ENCODE results near the gene TNRC18.

Gene TNRC18

DNA sequence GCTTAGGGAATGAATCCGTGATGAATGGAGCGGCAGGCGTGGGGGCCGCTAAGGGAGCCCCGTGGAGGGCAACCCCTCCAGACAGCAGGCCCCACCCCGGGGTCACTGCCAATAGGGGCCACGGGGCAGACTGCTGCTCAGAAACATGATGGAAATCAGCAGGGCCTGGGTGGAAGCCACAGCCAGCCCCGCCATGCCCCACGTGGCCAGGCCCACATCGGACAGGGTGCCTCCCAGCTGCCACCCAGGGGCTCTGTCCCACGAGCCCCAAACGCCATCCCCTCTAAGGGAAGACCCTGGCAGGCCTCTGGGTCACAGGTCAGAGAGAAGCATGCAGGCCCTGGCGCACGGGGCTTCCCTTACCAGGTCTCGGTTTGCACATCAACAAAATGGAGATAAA is 28.4 kb downstream of the TNRC18 start:
- TF ChIP-seq, protein P1, sequence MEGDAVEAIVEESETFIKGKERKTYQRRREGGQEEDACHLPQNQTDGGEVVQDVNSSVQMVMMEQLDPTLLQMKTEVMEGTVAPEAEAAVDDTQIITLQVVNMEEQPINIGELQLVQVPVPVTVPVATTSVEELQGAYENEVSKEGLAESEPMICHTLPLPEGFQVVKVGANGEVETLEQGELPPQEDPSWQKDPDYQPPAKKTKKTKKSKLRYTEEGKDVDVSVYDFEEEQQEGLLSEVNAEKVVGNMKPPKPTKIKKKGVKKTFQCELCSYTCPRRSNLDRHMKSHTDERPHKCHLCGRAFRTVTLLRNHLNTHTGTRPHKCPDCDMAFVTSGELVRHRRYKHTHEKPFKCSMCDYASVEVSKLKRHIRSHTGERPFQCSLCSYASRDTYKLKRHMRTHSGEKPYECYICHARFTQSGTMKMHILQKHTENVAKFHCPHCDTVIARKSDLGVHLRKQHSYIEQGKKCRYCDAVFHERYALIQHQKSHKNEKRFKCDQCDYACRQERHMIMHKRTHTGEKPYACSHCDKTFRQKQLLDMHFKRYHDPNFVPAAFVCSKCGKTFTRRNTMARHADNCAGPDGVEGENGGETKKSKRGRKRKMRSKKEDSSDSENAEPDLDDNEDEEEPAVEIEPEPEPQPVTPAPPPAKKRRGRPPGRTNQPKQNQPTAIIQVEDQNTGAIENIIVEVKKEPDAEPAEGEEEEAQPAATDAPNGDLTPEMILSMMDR (IDR thresholded peaks at IDR 0.05) = no peak
- Histone ChIP-seq H3K4me3 (no peak overlapping the region), H3K9me3 (no peaks in the 10 kb centered on the region), H3K36me3 (peaks cover 31 to 43% (median 38%) of the 10 kb centered on the region in 3 donors), H3K27me3 (no peaks in the 10 kb centered on the region), H3K27ac (peak overlapping the region in 1 of 2 donors; percentile 27), H3K4me1 (peaks cover 0 to 82% (median 38%) of the 10 kb centered on the region in 4 donors)
- intact Hi-C loops (cut with DNase I; ENCODE audit: low total_unique reads) = no loop called here
- no peak for DNase-seq

DNA sequence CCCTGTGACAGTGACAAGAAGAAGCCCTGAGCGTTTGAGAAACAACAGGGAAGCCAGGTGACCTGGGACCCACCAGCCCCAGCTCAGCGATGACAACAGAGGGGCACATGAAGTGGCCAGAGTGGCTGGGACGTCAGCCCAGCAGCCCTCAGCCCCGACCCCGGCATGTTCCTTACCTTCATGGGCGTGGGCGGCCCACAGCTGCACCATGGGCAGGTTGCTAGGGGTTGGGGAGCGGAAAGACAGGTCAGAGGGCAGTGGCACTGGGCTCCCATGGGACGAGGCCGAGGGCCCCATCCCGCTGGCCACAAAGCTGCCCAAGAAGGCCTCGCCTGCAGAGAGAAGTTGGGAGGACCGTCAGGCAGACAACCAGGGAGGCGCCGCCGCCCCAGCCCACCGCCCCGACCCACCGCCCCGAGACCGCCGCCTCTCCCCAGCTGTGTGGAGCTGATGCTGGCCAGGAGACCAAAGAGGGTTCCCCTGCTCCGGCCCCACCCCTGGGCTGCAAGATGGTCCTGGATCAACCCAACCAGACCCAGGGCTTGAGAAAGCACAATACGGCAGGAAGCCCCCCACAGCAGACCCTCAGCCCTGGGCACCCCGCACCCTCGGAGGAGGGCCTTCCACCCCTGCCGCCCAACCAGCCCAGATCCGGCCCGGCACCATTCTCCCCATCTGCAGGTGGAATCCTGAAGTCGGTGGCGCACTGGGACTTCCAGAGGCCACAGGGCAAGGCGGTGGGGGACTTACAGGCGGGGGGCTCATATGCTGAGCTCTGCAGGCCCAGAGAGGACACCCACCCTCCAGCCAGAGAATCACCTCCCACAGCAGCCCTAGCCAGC is 29.1 kb downstream of the TNRC18 start:
- H3K36me3 ChIP-seq = peaks cover 33 to 51% (median 46%) of the 10 kb centered on the region in 3 donors
- no peak for DNase-seq
- peak overlapping the region in 1 of 2 donors; percentile 27 for H3K27ac ChIP-seq
- H3K27me3 ChIP-seq = no peaks in the 10 kb centered on the region
- peaks cover 0 to 76% (median 39%) of the 10 kb centered on the region in 4 donors for H3K4me1 ChIP-seq
- H3K9me3 ChIP-seq = no peaks in the 10 kb centered on the region
- intact Hi-C loops (cut with DNase I; ENCODE audit: low total_unique reads) = no loop called here
- no peak overlapping the region for H3K4me3 ChIP-seq
- TF ChIP-seq, protein P1 (IDR thresholded peaks at IDR 0.05) = no peak

DNA sequence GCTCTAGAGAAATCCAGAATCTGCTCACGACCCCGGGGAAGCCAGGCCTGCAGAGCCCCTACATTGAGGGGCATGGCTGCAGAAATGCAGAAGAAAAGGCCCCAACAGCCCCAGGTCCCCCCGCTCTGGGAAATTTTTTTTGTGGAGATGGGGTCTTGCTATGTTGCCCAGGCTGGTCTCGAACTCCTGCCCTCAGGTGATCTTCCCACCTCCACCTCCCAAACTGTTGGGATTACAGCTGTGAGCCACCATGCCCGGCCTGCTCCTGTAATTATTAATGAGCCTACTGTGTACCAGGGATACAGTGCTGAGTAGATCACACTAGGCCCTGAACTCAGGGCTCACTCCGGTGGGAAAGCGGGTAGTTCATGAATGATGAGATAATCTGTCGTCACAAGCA is 29.9 kb downstream of the TNRC18 start:
- intact Hi-C loops (cut with DNase I; ENCODE audit: low total_unique reads) = no loop called here
- TF ChIP-seq, protein P1 (IDR thresholded peaks at IDR 0.05) = no peak
- Histone ChIP-seq H3K4me1 (peaks cover 0 to 69% (median 35%) of the 10 kb centered on the region in 4 donors), H3K27ac (no peak overlapping the region), H3K27me3 (no peaks in the 10 kb centered on the region), H3K4me3 (no peak overlapping the region), H3K9me3 (no peaks in the 10 kb centered on the region), H3K36me3 (peaks cover 33 to 58% (median 52%) of the 10 kb centered on the region in 3 donors)
- DNase-seq = no peak

DNA sequence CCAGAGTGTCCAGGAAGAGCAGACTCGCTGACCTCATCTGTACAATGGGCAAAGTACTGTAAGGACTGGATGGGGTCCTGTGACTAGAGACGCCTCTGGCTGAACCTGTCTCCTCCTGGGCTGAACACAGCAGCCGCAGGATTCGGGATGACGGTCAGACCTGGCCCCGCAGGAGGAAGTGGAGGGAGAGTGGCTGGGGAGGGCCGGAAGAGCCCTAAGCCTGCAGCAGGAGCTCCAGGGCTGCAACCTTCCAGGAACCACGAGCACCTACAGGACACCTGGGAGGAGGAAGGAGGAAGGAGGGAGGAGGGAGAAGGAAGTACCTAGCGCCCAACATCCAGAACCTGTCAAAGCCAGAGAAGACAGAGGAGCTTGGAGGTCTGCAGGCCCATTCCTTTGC is 30.3 kb downstream of the TNRC18 start:
- H3K27me3 ChIP-seq = no peaks in the 10 kb centered on the region
- TF ChIP-seq, protein P1 (IDR thresholded peaks at IDR 0.05) = no peak
- DNase-seq = no peak
- no peaks in the 10 kb centered on the region for H3K9me3 ChIP-seq
- no peak overlapping the region for H3K4me3 ChIP-seq
- intact Hi-C loops (cut with DNase I; ENCODE audit: low total_unique reads) = no loop called here
- H3K4me1 ChIP-seq = peaks cover 0 to 64% (median 33%) of the 10 kb centered on the region in 4 donors
- H3K27ac ChIP-seq = no peak overlapping the region
- H3K36me3 ChIP-seq = peaks cover 33 to 63% (median 55%) of the 10 kb centered on the region in 3 donors

DNA sequence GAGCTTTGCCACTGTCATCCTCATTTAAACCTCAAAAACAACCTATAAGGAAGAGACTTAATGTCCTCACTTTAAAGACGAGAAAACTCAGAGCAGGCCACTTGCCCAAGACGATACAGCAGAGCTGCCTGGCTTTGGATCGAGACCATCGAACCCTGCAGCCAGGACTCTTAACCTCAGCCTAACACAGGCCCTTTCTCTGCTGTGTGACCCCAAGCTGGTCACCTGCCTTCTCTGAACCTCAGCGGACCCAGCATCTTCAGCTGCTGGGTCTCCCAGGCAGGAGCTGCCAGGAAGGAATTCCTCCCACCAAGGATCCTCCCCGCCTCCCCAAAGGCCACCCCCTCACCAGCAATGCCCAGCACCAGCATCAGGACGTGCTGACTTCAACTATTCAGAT is 32.7 kb downstream of the TNRC18 start:
- intact Hi-C loops (cut with DNase I; ENCODE audit: low total_unique reads) = no loop called here
- peak overlapping the region in 1 of 2 donors; percentile 20 for H3K27ac ChIP-seq

More for the DNA sequence above, 32.7 kb downstream of the TNRC18 start:
- peaks cover 55 to 87% (median 79%) of the 10 kb centered on the region in 3 donors for H3K36me3 ChIP-seq
- no peak for DNase-seq
- H3K4me3 ChIP-seq = no peak overlapping the region
- no peaks in the 10 kb centered on the region for H3K9me3 ChIP-seq
- no peaks in the 10 kb centered on the region for H3K27me3 ChIP-seq
- TF ChIP-seq, protein P1 (IDR thresholded peaks at IDR 0.05) = no peak
- H3K4me1 ChIP-seq = peaks cover 0 to 58% (median 19%) of the 10 kb centered on the region in 4 donors
